Measurements from ENCODE around the gene MYH11.
"Not testable (repeated sequence)": the region's sequence is repeated elsewhere in the genome, so short reads cannot be mapped to it uniquely, and the experiment has no call there.

The MYH11 gene

DNA sequence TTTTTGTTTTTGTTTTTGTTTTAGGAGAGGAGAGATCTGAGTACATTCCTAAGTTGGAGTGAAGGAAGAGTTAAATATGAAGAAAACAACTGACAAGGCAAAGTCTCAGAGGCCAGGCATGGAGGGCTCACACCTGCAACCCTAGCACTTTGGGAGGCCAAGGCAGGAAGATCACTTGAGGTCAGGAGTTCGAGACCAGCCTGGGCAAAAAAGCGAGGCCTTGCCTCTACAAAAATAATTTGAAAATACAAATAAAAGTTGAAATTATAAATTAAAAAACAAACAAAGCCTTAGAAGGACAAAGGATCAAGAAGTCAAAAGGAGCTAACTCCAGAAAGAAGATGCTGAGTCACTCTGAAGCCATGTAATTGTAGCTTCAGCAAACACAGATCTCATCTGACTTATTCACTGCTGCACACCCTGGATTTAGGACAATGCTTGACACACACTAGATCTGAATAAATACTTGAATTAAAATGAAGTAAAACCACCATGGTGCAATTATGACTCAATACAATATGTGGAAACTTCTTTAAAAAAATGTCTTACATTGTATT lies 22.5 kb upstream of the MYH11 start:
- peak; percentile 83 for FAIRE-seq
- DNase-seq (ENCODE audit: low spot score), result peak; percentile 74

DNA sequence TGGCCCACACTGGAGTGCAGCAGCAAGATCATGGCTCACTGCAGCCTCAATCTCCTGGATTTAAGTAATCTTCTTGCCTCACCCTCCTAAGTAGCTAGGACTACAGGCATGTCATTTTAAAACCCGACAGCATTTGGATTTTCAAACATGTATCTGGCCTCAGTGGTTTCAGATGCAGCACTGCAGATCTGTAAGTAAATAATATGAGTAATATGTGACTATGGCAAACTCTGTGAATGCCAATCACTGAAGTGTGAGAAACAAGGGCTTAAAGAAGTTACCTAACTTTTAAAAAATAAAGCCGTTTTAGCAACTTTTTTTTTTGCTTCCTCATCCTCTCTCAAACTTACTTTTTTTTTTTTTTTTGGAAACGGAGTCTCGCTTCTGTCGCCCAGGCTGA lies 19.7 kb upstream of the MYH11 start:
- FAIRE-seq, result peak; percentile 71
- peak; percentile 65 for DNase-seq (ENCODE audit: low spot score)

DNA sequence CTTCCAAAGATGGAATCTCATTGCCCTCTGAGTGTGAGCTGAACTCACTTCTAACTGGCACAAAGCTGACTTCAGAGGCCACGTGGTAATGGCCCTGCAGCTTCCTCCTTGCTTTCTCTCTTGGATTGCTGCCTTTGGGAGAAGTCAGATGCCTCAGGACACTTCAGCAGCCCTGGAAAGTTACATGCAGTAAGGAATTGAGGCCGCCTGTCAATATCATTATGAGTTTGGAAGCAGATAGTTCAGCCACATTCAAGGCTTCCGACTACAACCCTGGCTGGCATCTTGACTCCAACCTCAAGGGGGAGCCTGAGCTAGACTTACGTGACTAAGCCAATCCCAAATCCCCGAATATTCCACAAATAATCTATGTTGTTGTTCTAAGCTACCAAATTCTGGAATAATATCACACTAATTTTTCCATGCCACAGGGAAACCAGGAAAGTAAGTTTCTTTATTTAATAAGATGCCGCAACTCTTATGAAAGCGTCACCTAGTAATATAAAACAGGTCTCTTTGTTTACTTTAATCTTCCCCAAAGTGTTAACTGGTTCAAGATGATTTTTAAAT lies 18.0 kb upstream of the MYH11 start:
- FAIRE-seq (no peak), DNase-seq (ENCODE audit: low spot score) (peak; percentile 19)

DNA sequence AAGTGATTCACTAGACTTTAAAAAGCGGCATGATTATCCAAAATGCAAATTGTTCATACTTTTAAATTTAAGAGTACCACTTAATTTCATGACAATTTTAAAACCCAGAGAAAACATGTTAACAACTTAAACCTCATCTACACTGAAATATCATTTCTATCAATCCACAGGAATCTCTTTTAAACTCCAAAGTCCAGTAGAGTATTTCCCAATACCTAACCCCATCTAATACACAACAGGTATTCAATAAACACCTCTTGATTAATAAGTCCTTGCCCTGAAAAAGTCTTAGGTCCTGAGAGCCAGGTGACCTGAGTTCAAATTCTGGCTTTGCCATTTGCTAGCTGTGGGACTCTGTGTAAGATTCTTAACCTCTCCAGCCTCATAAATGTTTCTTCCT lies 16.9 kb upstream of the MYH11 start:
- FAIRE-seq (no peak), DNase-seq (ENCODE audit: low spot score) (no peak)

DNA sequence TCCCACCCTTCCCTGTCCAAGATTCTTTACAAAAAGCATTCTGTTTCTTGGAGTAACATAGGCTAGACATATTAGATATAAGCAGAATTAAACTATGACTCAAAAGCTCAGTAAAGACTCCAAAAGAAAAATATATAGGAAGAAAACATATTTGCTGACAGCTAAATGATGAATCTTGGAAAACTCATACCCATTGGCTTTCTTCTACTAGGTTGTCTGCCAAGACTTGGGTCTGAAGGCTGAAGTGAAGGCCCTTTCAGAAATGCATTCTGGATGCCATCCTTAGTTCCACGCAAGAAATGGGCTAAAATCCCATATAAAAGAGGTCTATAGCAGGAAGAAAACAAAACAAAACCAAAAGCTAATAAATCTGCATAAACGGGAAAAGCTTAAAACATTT lies 16.5 kb upstream of the MYH11 start:
- DNase-seq (ENCODE audit: low spot score) (no peak), FAIRE-seq (no peak)

DNA sequence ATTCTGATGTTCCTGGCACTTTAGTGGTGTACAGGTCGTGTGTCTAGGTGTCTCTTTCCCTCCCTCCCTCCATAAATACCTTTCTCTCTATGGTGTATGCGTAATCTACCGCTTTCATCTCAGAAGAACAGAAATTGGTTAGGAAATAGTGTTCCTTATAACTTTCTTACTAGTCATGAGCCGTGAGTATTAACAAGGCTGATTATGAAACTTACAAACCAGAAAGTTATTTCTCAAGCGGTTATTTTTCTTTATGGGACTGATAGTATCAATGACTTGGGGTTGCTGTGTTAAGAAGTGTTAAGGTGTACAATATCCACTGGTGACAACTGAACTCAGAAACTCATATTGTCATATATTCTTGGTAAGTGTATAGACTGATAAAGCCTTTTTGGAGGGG lies 13.2 kb upstream of the MYH11 start:
- FAIRE-seq, result no peak
- no peak for DNase-seq (ENCODE audit: low spot score)

DNA sequence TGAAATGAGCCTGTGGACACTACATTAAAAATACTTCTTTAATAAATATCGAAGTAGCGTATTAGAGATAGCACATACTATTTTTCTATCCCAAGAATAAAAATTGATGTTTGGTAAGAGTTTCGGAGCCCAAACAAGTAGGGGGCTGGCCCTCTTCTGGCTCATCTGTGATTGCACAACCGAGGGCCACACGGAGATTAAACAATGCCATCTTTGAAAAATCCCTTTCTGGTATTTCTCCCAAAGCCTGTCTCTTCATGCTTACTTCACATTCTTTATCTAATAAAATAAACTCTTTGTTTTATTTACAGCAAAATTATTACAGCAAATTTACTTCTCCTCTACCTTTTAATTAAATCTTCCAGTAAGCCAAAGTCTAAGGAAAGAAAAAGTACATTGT lies 9.6 kb upstream of the MYH11 start:
- FAIRE-seq, result no peak

DNA sequence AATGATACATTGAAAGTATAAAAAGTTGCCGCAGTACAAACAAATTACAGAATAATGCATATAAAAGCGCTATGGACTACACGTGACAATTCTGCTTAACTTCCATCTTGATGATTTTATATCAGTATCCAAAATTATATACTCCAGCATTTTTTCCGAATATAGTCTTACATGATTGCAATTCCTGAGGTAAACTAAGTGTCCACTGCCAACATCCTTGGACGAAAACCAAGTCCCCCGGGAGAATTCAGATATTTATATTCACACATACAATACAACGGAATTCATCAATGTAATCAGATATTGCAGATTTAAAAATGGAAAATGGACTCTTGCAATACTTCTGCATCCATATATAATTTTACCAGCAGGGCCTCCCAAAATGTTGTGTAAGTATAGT lies 8.9 kb upstream of the MYH11 start:
- FAIRE-seq (no peak), DNase-seq (ENCODE audit: low spot score) (no peak)

More for the DNA sequence above, 9.6 kb upstream of the MYH11 start:
- DNase-seq (ENCODE audit: low spot score), result no peak

DNA sequence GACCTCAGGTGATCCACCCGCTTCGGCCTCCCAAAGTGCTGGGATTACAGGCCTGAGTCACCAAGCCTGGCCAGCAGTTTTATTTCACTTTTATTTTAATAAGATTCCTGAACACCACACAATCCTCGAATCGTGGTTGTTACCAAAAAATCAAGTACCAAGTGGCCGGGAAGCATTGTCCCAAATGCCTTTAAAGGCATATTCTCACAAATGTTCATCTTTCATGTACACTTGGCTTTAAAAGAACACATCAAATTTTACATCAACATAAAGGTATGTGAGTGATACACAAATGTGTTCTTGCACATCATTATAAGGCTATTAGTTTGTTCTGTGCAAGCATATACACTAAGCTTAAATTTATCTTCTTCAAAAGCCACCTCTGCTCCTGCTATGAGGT lies 8.1 kb upstream of the MYH11 start:
- DNase-seq (ENCODE audit: low spot score) (no peak), FAIRE-seq (no peak)

DNA sequence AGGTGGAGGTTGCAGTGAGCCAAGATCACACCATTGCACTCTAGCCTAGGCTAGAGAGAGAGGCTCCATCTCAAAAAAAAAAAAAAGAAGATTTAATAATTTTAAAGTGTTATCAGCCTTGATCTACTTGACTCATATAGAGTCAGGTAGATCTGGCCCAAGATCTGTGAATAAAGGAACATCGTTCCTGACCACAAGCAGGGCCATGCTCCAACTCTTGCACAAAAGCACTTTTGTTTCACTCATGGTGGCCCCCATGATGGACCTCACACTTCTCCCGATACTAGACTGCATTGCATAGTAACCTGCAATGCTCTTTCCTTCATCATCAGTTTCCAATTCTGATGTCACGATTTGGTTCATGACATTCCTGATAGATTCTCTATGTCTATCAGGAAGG lies 5.2 kb upstream of the MYH11 start:
- no peak for FAIRE-seq
- no peak for DNase-seq (ENCODE audit: low spot score)

DNA sequence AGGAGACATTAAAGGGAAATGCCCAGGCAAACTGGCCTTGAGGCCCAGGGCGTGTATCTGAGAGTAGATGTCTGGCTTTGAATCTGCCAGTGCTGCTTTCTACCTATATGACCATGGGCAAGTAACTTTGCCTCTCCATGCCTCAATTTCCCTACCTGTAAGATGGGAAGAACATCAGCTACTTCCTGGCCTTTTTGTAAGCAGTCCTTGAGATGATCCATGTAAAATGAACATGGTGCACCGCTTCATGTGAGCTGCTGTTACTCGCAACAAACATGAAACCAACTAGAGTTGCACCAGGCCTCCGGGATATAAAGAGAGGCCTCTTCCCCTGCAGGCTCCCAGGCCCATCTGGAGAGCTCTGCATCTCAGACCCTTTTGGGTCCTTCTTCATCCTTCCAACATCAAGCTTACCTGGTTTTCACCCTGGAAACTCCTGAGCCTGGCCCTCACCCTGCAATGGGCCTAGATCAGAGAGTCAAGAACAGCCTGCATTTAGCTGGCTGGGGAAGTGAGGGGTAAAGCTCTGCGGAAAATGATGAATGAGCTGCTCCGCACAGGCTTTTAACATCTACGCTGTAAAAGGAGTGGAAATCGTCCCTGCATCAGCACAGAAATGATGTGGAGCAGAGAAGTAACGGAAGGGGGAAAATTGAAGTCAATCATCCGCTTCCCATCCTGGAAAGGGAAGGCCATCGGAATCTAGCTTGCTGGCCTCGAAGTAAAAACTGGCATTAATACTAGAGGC lies 2.3 kb upstream of the MYH11 start:
- FAIRE-seq (no peak), DNase-seq (ENCODE audit: low spot score) (no peak)

DNA sequence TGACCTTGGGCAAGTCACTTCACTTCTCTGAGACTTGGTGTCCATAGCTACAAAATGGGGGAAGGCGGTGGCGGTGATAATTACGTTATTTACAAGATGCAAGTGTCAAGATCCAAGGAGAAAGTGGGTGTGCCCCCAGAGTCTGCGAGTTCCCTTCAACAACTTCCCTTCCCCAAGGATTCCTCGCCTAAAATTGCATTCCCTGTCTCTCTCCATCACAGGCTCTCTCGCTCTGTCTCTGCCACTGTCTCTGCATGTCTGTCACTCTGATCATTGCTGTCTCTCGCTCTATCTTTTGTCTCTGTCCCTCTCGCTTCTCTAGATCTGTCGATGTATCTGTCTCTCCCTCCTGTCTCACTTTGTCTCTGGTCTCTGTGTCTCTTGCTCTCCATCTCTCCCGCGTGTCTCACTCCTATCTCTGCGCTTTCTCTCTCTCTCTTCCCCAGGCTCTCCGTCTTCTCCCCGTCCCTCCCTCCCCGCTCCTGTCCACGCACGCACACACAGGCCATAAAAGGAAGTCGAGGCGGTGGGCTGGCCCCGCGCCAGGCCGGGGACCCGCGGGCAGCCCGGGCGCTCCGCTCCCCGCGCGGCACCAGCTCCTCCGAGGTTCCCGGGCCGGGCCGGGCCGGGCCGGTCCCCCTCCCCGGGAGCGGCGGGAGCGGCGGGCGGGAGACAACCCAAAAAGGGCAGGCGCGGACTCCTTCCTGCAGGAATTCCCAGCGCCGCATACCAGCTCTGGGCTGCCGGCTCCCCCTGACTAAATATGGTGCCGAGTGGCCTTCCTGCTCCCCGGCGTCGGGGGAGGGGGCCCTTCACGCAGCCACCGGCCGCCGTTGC lies 1.1 kb upstream of the MYH11 start:
- FAIRE-seq, result no peak
- DNase-seq (ENCODE audit: low spot score), result no peak

DNA sequence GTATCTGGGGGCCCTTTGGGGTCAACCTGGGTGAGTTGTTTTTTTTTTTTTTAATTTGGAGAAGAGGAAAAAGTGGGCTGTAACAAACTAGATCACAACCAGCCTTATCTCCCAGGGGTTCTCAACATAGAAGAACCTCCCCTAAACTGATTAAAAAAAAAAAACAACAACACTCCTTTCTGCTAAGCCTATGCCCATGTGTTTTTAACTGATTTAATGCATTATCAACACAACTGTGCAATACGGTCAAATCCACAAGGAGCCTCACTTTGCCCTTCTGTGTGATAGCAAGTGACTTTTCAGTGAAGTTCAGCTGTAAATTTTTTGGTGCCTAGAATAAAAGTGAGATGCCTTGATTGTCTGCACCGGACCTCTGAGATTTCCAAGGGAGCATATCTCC lies 646 bp downstream of the MYH11 start:
- FAIRE-seq (no peak), DNase-seq (ENCODE audit: low spot score) (no peak)

DNA sequence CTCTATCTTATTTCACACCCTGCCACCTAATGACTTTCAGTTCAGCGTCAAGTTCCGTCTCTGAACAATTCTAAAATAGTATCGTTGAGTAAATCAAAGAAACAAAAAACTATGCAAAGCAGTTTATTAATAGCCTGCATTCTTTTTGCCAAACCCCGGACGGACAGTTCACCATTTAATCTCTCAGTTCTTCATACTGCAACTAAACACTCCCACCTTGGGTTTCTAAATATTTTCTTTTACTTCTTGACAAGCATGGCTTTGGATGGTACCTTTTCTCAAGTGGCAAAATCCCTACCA lies 1.2 kb downstream of the MYH11 start:
- FAIRE-seq (no peak), DNase-seq (ENCODE audit: low spot score) (no peak)

DNA sequence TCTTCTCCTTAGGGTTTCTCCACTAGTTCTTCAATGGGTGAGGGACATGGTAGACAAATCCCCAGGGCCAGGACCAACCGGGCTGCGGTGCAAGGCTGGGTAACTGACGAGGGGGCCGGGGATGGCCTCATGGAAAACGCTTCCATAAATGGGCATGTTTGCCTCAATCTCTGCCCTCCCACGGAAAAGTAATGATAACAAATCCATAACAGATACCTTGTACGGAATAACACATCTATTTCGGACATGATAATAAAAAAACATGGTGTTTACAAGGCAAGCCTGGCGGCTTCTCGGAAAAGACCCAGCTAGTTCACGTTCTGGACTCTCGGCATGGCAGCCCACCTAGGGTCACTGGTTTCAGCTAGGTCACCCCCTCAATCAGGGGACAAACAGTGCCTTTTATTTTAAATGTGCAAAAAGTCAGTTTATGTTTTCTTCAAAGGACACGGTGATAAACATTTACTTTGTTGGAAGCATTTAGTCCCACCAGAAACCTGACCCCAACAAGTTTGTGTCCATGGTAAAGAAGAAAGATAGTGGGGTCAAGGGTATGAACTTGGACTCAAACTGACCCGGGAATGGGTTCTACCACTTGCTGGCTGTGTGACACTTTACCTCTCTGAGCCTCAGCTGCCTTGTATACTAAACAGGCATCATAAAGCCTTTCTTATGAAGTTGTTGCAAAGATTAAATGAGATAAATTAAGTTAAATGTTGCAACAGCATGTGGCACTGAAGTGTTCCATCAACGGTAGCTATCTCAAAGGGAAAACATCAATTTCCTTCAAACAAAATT lies 1.7 kb downstream of the MYH11 start:
- DNase-seq (ENCODE audit: low spot score) (no peak), FAIRE-seq (no peak)

DNA sequence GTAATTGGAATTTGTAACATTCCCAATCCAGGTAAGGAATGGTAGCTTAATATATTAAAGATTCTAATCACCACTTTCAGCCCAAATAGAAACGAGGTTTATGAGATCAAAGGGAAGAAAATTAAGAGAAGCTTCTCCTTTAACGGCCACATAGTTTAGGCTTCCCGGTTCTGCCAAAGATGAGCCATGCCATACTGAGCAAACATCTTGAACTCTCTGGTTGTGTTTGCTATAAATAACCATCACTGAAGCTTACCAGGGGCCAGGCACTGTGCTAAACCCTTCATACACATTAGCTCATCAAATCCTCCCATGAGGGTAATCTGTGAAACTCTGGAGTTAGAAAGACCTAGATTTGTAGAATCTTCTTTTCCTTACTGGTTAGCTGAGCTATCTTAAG lies 2.8 kb downstream of the MYH11 start:
- DNase-seq (ENCODE audit: low spot score), result no peak
- FAIRE-seq, result no peak

DNA sequence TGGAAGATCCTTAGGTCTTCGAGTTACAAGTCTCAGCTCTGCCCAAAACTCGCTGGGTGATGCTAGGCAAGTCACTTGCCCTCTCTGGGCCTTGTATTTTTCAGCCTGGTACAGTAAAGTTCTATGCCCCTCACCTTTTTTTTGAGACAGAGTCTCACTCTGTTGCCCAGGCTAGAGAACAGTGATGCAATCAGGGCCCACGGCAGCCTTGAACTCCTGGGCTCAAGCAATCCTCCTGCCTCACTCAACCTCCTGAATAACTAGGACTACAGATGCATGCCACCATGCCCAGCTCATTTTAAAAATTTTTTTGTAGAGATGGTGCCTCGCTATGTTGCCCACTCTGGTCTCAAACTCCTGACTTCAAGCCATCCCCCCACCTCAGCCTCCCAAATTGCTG lies 3.8 kb downstream of the MYH11 start:
- no peak for FAIRE-seq

DNA sequence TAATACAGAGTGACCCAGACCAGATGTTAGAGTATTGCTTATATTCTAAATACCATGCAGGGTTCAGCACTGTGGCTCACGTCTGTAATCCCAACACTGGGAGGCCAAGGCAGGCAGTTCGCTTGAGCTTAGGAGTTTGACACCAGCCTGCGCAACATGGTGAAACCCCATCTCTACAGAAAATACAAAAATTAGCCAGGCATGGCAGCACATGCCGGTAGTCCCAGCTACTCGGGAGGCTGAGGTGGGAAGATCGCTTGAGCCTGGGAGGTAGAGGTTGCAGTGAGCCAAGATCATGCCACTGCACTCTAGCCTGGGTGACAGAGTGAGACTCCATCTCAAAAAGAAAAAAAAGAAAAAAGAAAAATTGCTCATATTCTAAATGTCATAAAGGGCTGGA lies 6.3 kb downstream of the MYH11 start:
- not testable (repeated sequence) for FAIRE-seq; DNase-seq (ENCODE audit: low spot score)

More for the DNA sequence above, 3.8 kb downstream of the MYH11 start:
- DNase-seq (ENCODE audit: low spot score), result no peak

DNA sequence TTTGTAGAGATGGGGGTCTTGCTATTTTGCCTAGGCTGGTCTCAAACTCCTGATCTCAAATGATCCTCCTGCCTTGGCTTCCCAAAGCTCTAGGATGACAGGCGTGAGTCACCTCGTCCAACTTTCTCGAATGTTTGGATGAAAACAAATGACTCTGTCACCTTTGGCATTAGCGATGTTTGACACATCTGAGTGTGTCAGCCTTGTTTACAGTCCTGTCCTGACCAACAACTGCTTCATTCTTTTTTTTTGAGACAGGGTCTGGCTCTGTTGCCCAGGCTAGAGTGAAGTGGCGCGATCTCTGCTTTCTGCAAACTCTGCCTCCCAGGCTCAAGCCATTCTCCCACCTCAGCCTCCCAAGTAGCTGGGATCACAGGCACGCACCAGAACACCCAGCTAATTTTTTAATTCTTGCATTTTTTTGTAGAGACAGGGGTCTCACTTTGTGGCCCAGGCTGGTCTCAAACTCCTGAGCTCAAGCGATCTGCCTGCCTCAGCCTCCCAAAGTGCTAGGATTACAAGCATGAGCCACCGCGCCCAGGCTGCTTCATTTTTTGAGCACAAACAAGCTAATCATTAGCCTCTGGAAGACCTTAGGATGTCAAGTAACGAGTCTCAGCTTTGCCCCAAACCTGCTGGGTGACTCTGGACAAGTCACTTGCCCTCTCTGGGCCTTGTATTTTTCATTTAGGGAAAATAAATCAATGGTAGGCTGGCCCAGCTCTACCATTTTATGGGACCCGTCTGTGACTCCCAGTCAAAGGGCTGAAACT lies 7.4 kb downstream of the MYH11 start:
- FAIRE-seq, result no peak
- DNase-seq (ENCODE audit: low spot score), result no peak

DNA sequence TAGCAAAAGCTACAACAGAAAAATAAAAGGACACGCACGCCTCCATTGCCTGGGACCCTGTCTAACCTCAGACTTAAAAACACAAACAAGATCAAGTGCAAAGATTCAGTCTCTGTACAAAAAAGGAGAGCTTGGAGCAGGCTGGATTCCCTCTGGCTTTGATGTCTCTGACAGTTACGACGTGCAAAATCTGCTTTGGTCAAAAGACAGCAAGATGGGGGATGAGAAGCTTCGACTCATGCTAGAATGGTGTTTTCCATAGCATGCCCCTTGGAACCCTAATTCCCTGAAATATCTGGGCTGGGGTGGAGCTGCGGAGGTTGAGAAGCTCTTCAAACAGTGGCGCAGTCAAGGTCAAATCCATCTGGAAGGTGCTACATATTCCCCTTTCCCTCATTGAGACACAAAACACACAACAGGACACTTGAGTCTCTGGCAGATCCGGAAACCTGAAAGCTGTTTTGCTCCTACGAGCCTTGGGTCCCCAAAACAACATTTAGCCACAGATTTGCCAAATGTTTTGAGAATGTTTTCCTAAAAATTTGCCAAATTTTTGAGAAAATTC lies 9.1 kb downstream of the MYH11 start:
- DNase-seq (ENCODE audit: low spot score) (no peak), FAIRE-seq (no peak)

DNA sequence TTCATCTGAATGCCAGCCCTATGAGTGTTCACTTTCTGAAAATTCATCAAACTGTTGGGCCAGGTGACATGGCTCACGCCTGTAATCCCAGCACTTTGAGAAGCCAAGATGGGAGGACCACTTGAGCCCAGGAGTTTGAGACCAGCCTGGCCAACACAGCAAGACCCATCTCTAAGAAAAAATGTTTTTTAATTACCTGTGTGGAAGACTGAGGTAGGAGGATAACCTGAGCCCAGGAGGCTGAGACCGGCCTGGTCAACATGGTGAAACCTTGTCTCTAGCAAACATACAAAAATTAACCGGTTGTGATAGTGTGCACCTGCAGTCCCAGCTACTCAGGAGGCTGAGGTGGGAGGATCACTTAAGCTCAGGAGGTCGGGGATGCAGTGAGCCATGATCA lies 10.3 kb downstream of the MYH11 start:
- FAIRE-seq (no peak), DNase-seq (ENCODE audit: low spot score) (no peak)

Data from RCC 7860 (cell line).